IMR-90 (cell line): ENCODE measurements around the gene ABTB2. TPM values are rescaled to one million over a fixed set of nuclear protein-coding genes. Genes with fewer than 3 reads are reported as not detected.

Experiments used
- ATAC-seq: fragments of 200-7000 bp; cut with Tn5 transposase; 2 replicates; pipeline ENCODE4 v1.9.1; 2020; ENCODE audit warnings: low read depth, mild to moderate bottlenecking, moderate library complexity
- BruUV-seq: library from RNA; stranded (reverse); fragments of 400-500 nt; replicated peaks from 2 replicates; lab custom pipeline; 2021; lab: Mats Ljungman, UMichigan
- CTCF ChIA-PET: fragments of 300-600 bp; formaldehyde crosslinking; extraction: SDS; loops from one replicate; lab custom pipeline; 2021; ENCODE audit warnings: antibody characterized with exemption; lab: Yijun Ruan, JAX
- POLR2A ChIA-PET: fragments of 300-600 bp; sonication (Branson Sonifier 250); formaldehyde crosslinking; loops from one replicate; lab custom pipeline; 2022; ENCODE audit warnings: antibody characterized with exemption; ENCODE audit not compliant: unreplicated experiment; lab: Charles Lee
- DNase-seq: peaks from one replicate; pipeline ENCODE4 v3.0.0; 2013
- H2AFZ ChIP-seq: replicated peaks from 2 replicates; pipeline ENCODE3; 2013; ENCODE audit warnings: low read length, mild to moderate bottlenecking; ENCODE audit not compliant: poor library complexity
- H2AK5ac ChIP-seq: 2 replicates; pipeline ENCODE4 v1.6.1; 2013; ENCODE audit warnings: low read depth, low read length, inconsistent platforms
- H2AK9ac ChIP-seq: replicated peaks from 2 replicates; pipeline ENCODE3; 2013; ENCODE audit warnings: mild to moderate bottlenecking, low read depth, low read length, moderate library complexity; ENCODE audit not compliant: poor library complexity
- H2BK120ac ChIP-seq: 2 replicates; pipeline ENCODE4 v1.6.1; 2013; ENCODE audit warnings: low read depth, low read length, inconsistent platforms
- H2BK15ac ChIP-seq: 3 replicates; pipeline ENCODE4 v1.6.1; 2013; ENCODE audit warnings: low read depth, low read length, inconsistent platforms
- H2BK20ac ChIP-seq: 2 replicates; pipeline ENCODE4 v1.6.1; 2013; ENCODE audit warnings: low read depth, mild to moderate bottlenecking, inconsistent platforms, low read length, moderate library complexity
- H2BK5ac ChIP-seq: 2 replicates; pipeline ENCODE4 v1.6.1; 2013; ENCODE audit warnings: mild to moderate bottlenecking, low read depth, low read length, inconsistent platforms; ENCODE audit not compliant: poor library complexity, severe bottlenecking
- H3K14ac ChIP-seq: replicated peaks from 2 replicates; pipeline ENCODE4 v1.6.1; 2013; ENCODE audit warnings: low read depth, low read length, inconsistent platforms
- H3K18ac ChIP-seq: 2 replicates; pipeline ENCODE4 v1.6.1; 2013; ENCODE audit warnings: low read depth, low read length, control low read depth
- H3K23ac ChIP-seq: 2 replicates; pipeline ENCODE4 v1.6.1; 2013; ENCODE audit warnings: low read depth, low read length, inconsistent platforms
- H3K27ac ChIP-seq: 2 replicates; pipeline ENCODE4 v1.5.1; 2013; ENCODE audit warnings: mild to moderate bottlenecking, control low read depth, low read length; ENCODE audit not compliant: insufficient read depth
- H3K27me3 ChIP-seq: 2 replicates; pipeline ENCODE4 v1.6.1; 2013; ENCODE audit warnings: low read length; ENCODE audit not compliant: control insufficient read depth, insufficient read depth
- H3K36me3 ChIP-seq: 2 replicates; pipeline ENCODE4 v1.6.1; 2013; ENCODE audit warnings: low read length, mixed read lengths; ENCODE audit not compliant: control insufficient read depth, insufficient read depth
- H3K4ac ChIP-seq: 2 replicates; pipeline ENCODE4 v1.6.1; 2013; ENCODE audit warnings: low read depth, low read length, inconsistent platforms
- H3K4me1 ChIP-seq: 2 replicates; pipeline ENCODE4 v1.6.1; 2013; ENCODE audit warnings: low read length, mixed read lengths; ENCODE audit not compliant: control insufficient read depth, insufficient read depth
- H3K4me2 ChIP-seq: 2 replicates; pipeline ENCODE4 v1.6.1; 2013; ENCODE audit warnings: low read depth, mild to moderate bottlenecking, control low read depth, low read length, moderate library complexity
- H3K4me3 ChIP-seq: 2 replicates; pipeline ENCODE4 v1.5.1; 2013; ENCODE audit warnings: low read depth, mild to moderate bottlenecking, control low read depth, low read length, moderate library complexity; ENCODE audit not compliant: insufficient read depth
- H3K56ac ChIP-seq: 2 replicates; pipeline ENCODE4 v1.6.1; 2013; ENCODE audit warnings: low read length, inconsistent platforms; ENCODE audit not compliant: insufficient read depth; ENCODE audit errors: extremely low read depth
- H3K79me1 ChIP-seq, 2 experiments: 2 replicates each; pipeline ENCODE4 v1.6.1; 2013; ENCODE audit warnings: low read length in 2 of 2, inconsistent platforms in 1 of 2, low read depth in 1 of 2
- H3K9ac ChIP-seq: 2 replicates; pipeline ENCODE4 v1.6.1; 2013; ENCODE audit warnings: low read depth, low read length, control low read depth
- H3K9me1 ChIP-seq: 2 replicates; pipeline ENCODE4 v1.6.1; 2013; ENCODE audit warnings: low read length, inconsistent platforms; ENCODE audit not compliant: insufficient read depth
- H3K9me3 ChIP-seq: 2 replicates; pipeline ENCODE4 v1.6.1; 2013; ENCODE audit warnings: low read length; ENCODE audit not compliant: control insufficient read depth, insufficient read depth
- H4K20me1 ChIP-seq: 2 replicates; pipeline ENCODE4 v1.6.1; 2013; ENCODE audit warnings: low read length, inconsistent platforms; ENCODE audit not compliant: insufficient read depth
- H4K5ac ChIP-seq: 2 replicates; pipeline ENCODE4 v1.6.1; 2013; ENCODE audit warnings: mild to moderate bottlenecking, low read depth, low read length, control low read depth
- H4K8ac ChIP-seq, 2 experiments: 2 replicates each; pipeline ENCODE4 v1.6.1; 2013; ENCODE audit warnings: low read depth in 2 of 2, low read length in 2 of 2, control low read depth in 1 of 2, inconsistent platforms in 1 of 2
- H4K91ac ChIP-seq: 2 replicates; pipeline ENCODE4 v1.6.1; 2013; ENCODE audit warnings: low read depth, low read length, inconsistent platforms; ENCODE audit not compliant: insufficient read depth
- RAD21 ChIP-seq: IDR thresholded peaks from 2 replicates; pipeline ENCODE4 v1.6.1; 2012; ENCODE audit warnings: low read length, improper control_type of control experiment
- WGBS, 2 experiments: methylation state at CpG; one replicate each; pipeline versions ENCODE4 v1.1.5 to v1.1.7; 2013; ENCODE audit warnings: missing lambda C conversion rate in 2 of 2; ENCODE audit not compliant: insufficient read length in 1 of 2; ENCODE audit errors: extremely low coverage in 2 of 2; 5-methylcytosine and 5-hydroxymethylcytosine counted together
- dilution Hi-C: fragments of 300-500 bp; cut with HindIII; formaldehyde crosslinking; loops from one replicate; pipeline ENCODE4 v1.14.3; 2018; ENCODE audit warnings: low sequenced_read_pairs; ENCODE audit not compliant: unreplicated experiment
- in situ Hi-C: fragments of 300-500 bp; cut with MboI; formaldehyde crosslinking; loops from 3 replicates; pipeline ENCODE4 v1.14.3; 2019; ENCODE audit warnings: low sequenced_read_pairs, inconsistent platforms, mixed read lengths
- intact Hi-C: fragments of 100-400 bp; cut with micrococcal nuclease; formaldehyde crosslinking; loops from 2 replicates; pipeline ENCODE4 v1.10.0; 2022
- polyA plus RNA-seq, 3 experiments: library from polyadenylated mRNA; depleted of rRNA; stranded (reverse); fragments of >200 nt; gene quantifications; 2 replicates each; pipeline ENCODE4 v1.2.3, GENCODE V29; 2012; ENCODE audit warnings: low replicate concordance in 1 of 3
- total RNA-seq: library from RNA; depleted of rRNA; stranded (reverse); fragments of >200 nt; gene quantifications from 2 replicates; pipeline ENCODE4 v1.2.3, GENCODE V29; 2012

Gene ABTB2
- total and polyA plus RNA-seq, 2 of the 4 experiments (the other 2 are of a cell fraction), result 0.18 to 2.0 TPM

- no peak overlapping the region for H3K4me3 ChIP-seq
- no peak overlapping the region for H3K14ac ChIP-seq
- peak overlapping the region; percentile 79 for H2AK9ac ChIP-seq
- no peaks in the 10 kb centered on the region for H3K27me3 ChIP-seq
- H3K4me1 ChIP-seq, result no peaks in the 10 kb centered on the region; the same call in 1 of the 2 replicates
- ATAC-seq (no peak), DNase-seq (no peak)
- no peak overlapping the region for H3K56ac ChIP-seq
- no peak overlapping the region for H2BK5ac ChIP-seq
- no peak overlapping the region for H3K23ac ChIP-seq
- no peak overlapping the region for H3K4ac ChIP-seq
- H2BK120ac ChIP-seq, result no peak overlapping the region
- H4K91ac ChIP-seq, result no peak overlapping the region
- H3K4me2 ChIP-seq, result no peak overlapping the region
- H2AK5ac ChIP-seq, result no peak overlapping the region
- in situ Hi-C loops (no loop called here), dilution Hi-C loops (no loop called here), intact Hi-C loops (no loop called here)
- POLR2A ChIA-PET, result no interaction called here
- CTCF ChIA-PET, result no interaction called here
- no peaks in the 10 kb centered on the region; a peak in 1 of 4 replicates for H3K79me1 ChIP-seq
- no peak overlapping the region for H4K5ac ChIP-seq
- WGBS, 2 experiments, result 100% methylated on average over 2 of the region's 12 CpGs; no CpG with 5 or more reads in 1 of the 2 experiments
- H3K18ac ChIP-seq, result no peak overlapping the region
- no peak overlapping the region for H3K9ac ChIP-seq
- no peak for TF ChIP-seq RAD21
- H2BK15ac ChIP-seq, result no peak overlapping the region
- no peak overlapping the region for H4K8ac ChIP-seq
- no peak overlapping the region for H2AFZ ChIP-seq
- no peak overlapping the region for H3K27ac ChIP-seq
- H3K36me3 ChIP-seq, result peaks cover 63% of the 10 kb centered on the region
- H4K20me1 ChIP-seq, result no peaks in the 10 kb centered on the region
- H3K9me1 ChIP-seq, result no peaks in the 10 kb centered on the region
- TSS peak; percentile 83 for BruUV-seq
- H2BK20ac ChIP-seq, result no peak overlapping the region
- H3K9me3 ChIP-seq, result no peaks in the 10 kb centered on the region
These were observed 211.4 kb downstream of the ABTB2 start for GRCh38 chr11:34146411-34146810.
